ENCODE results near the gene GPX2. TPM values are rescaled to one million over a fixed set of nuclear protein-coding genes. Genes with fewer than 3 reads are reported as not detected.
A peak's percentile ranks its signal among the peaks of the same experiment; 100 is the strongest.

Gene GPX2
- total RNA-seq, 1 experiment from 2014 or later: not detected

DNA sequence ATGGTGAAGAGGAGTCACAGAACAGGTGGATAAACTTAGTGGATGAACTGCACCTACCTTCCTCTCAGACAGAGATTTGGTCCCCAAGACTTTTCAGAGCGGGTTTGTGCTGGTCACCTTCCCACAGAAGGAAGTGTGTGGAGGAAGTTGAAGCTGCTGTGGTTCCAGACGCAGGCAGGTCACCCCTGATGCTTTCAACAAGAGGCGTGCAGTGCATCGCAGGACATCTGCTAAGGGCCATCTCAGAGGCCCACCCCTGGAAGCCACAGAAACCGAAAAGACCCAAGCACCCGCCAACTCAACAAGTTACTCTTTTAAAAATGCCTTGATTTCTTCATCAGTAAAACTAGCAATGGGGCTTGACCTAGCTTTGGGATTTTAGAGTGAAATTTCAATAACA, 1.0 kb upstream of the GPX2 start:
- H3K4me3 ChIP-seq (ENCODE audit: low read depth, low read length, poor library complexity, severe bottlenecking): no peak overlapping the region
- no peak overlapping the region for H3K27ac ChIP-seq (ENCODE audit: low read depth, low read length, poor library complexity, severe bottlenecking)
- H3K4me1 ChIP-seq (ENCODE audit: insufficient read depth, low read length, poor library complexity, severe bottlenecking): peaks cover 8% of the 10 kb centered on the region
- CTCF ChIA-PET: no interaction called here
- TF ChIP-seq, protein P1, sequence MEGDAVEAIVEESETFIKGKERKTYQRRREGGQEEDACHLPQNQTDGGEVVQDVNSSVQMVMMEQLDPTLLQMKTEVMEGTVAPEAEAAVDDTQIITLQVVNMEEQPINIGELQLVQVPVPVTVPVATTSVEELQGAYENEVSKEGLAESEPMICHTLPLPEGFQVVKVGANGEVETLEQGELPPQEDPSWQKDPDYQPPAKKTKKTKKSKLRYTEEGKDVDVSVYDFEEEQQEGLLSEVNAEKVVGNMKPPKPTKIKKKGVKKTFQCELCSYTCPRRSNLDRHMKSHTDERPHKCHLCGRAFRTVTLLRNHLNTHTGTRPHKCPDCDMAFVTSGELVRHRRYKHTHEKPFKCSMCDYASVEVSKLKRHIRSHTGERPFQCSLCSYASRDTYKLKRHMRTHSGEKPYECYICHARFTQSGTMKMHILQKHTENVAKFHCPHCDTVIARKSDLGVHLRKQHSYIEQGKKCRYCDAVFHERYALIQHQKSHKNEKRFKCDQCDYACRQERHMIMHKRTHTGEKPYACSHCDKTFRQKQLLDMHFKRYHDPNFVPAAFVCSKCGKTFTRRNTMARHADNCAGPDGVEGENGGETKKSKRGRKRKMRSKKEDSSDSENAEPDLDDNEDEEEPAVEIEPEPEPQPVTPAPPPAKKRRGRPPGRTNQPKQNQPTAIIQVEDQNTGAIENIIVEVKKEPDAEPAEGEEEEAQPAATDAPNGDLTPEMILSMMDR (conservative IDR thresholded peaks at IDR 0.05; ENCODE audit: low read depth, low read length): no peak
- no peak for TF ChIP-seq EZH2 (IDR thresholded peaks at IDR 0.05; ENCODE audit: borderline replicate concordance, low read depth, low read length, poor library complexity, severe bottlenecking)
- H3K27me3 ChIP-seq (replicated peaks; ENCODE audit: insufficient read depth, low read depth, low read length, poor library complexity): no peaks in the 10 kb centered on the region
- POLR2A ChIA-PET (ENCODE audit: low non-redundant PET): no interaction called here
- BruUV-seq (replicated peaks): no TSS peak
- H3K36me3 ChIP-seq (ENCODE audit: insufficient read depth, low read length, poor library complexity, severe bottlenecking): peaks cover 3% of the 10 kb centered on the region
- intact Hi-C loops (cut with micrococcal nuclease; ENCODE audit: unreplicated experiment): no loop called here
- no peaks in the 10 kb centered on the region for H3K9me3 ChIP-seq (ENCODE audit: low read depth, low read length, poor library complexity, severe bottlenecking)
- no peak for DNase-seq (ENCODE audit: low spot score)

DNA sequence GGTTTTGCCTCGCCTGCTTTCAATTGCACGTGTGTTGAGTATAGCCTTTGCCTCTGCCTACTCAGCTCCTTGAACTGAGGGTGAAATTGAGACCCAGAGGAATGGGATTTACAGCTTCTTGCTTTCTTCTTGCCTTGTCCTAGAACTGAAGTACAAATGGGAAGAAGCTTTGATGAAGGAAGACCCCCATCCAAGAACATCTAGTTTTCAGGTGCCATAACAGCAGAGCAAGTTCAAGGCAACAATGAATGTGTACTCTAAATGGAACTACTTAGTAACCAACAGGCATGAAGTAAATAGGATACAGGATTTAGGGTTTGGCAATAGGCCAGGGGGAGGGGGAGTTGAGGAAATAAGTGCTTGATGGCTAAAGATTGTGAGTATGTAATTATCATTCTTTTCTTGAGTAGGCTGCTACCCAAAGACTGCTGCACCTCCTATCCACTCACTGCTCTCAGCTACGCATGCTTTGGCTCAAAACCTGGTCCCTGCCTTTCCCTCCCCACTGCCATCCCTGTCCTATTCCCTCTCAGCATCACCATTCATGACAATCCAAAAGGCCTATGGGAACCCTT, 2.1 kb downstream of the GPX2 start:
- no peaks in the 10 kb centered on the region for H3K36me3 ChIP-seq (ENCODE audit: insufficient read depth, low read length, poor library complexity, severe bottlenecking)
- no peaks in the 10 kb centered on the region for H3K9me3 ChIP-seq (ENCODE audit: low read depth, low read length, poor library complexity, severe bottlenecking)
- peaks cover 11% of the 10 kb centered on the region for H3K4me1 ChIP-seq (ENCODE audit: insufficient read depth, low read length, poor library complexity, severe bottlenecking)
- no peaks in the 10 kb centered on the region for H3K27me3 ChIP-seq (replicated peaks; ENCODE audit: insufficient read depth, low read depth, low read length, poor library complexity)
- POLR2A ChIA-PET (ENCODE audit: low non-redundant PET): no interaction called here
- BruUV-seq (replicated peaks): no TSS peak
- TF ChIP-seq, protein P1 (conservative IDR thresholded peaks at IDR 0.05; ENCODE audit: low read depth, low read length): no peak
- no peak for TF ChIP-seq EZH2 (IDR thresholded peaks at IDR 0.05; ENCODE audit: borderline replicate concordance, low read depth, low read length, poor library complexity, severe bottlenecking)
- DNase-seq (ENCODE audit: low spot score): peak; percentile 26
- H3K4me3 ChIP-seq (ENCODE audit: low read depth, low read length, poor library complexity, severe bottlenecking): no peak overlapping the region
- intact Hi-C loops (cut with micrococcal nuclease; ENCODE audit: unreplicated experiment): no loop called here
- CTCF ChIA-PET: no interaction called here
- no peak overlapping the region for H3K27ac ChIP-seq (ENCODE audit: low read depth, low read length, poor library complexity, severe bottlenecking)

DNA sequence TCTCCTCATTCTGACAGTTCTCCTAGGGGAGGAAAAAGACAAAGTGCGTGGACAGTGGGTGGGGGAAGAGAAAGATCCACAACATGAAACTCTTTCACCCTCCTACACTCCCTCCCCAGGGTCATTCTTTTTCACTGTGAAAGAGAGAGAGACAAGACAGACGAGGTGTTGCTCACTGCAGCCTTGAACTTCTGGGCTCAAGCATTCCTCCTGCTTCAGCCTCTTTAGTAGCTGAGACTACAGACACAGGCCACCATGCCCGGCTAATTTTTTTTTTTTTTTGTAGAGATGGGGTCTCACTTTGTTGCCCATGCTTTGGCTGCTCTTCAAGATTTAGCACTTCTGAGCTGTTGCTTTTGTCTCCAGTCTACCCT, 2.7 kb downstream of the GPX2 start:
- H3K36me3 ChIP-seq (ENCODE audit: insufficient read depth, low read length, poor library complexity, severe bottlenecking): no peaks in the 10 kb centered on the region
- POLR2A ChIA-PET (ENCODE audit: low non-redundant PET): no interaction called here
- no peaks in the 10 kb centered on the region for H3K27me3 ChIP-seq (replicated peaks; ENCODE audit: insufficient read depth, low read depth, low read length, poor library complexity)
- no peaks in the 10 kb centered on the region for H3K9me3 ChIP-seq (ENCODE audit: low read depth, low read length, poor library complexity, severe bottlenecking)
- DNase-seq (ENCODE audit: low spot score): no peak
- H3K4me3 ChIP-seq (ENCODE audit: low read depth, low read length, poor library complexity, severe bottlenecking): no peak overlapping the region
- intact Hi-C loops (cut with micrococcal nuclease; ENCODE audit: unreplicated experiment): no loop called here
- no TSS peak for BruUV-seq (replicated peaks)
- no peak overlapping the region for H3K27ac ChIP-seq (ENCODE audit: low read depth, low read length, poor library complexity, severe bottlenecking)
- TF ChIP-seq, protein P1 (conservative IDR thresholded peaks at IDR 0.05; ENCODE audit: low read depth, low read length): no peak
- TF ChIP-seq EZH2 (IDR thresholded peaks at IDR 0.05; ENCODE audit: borderline replicate concordance, low read depth, low read length, poor library complexity, severe bottlenecking): no peak
- peaks cover 12% of the 10 kb centered on the region for H3K4me1 ChIP-seq (ENCODE audit: insufficient read depth, low read length, poor library complexity, severe bottlenecking)
- CTCF ChIA-PET: no interaction called here
